M059J (cell line): ENCODE results near the gene FLACC1. TPM values are rescaled to one million over a fixed set of nuclear protein-coding genes. Genes with fewer than 3 reads are reported as not detected.
A peak's percentile ranks its signal among the peaks of the same experiment; 100 is the strongest.
"Not testable (repeated sequence)": the region's sequence is repeated elsewhere in the genome, so short reads cannot be mapped to it uniquely, and the experiment has no call there.

ENCODE experiments used
- DNase-seq: peaks from one replicate; pipeline ENCODE4 v3.0.0-alpha.2; 2012; ENCODE audit warnings: low read depth
- total RNA-seq: library from RNA; depleted of rRNA; stranded (reverse); fragments of >200 nt; shearing (Covaris generic); gene quantifications from 2 replicates; pipeline ENCODE4 v1.2.3, GENCODE V29; 2014; rRNA removed

FLACC1 gene
- 0.27 TPM in 1 of 2 replicates, not detected in the other for total RNA-seq

GRCh38 chr2:201357221-201357620 is at the start of gene FLACC1:
TSS of gene FLACC1 (minus strand) at chr2:201357345. CDS start at chr2:201351404, 5,941 bp downstream.
- DNase-seq: peak; percentile 93

- DNase-seq: peak; percentile 70
Observed at GRCh38 chr2:201406077-201406662, 49.0 kb upstream of the FLACC1 start.

GRCh38 chr2:201404699-201405280 is 47.6 kb upstream of the FLACC1 start:
- no peak for DNase-seq

- peak; percentile 89 for DNase-seq
Observed at GRCh38 chr2:201403880-201404279, 46.7 kb upstream of the FLACC1 start.

GRCh38 chr2:201402651-201403562 is 45.8 kb upstream of the FLACC1 start:
- peak; percentile 53 for DNase-seq

- DNase-seq: no peak
Observed at GRCh38 chr2:201401815-201402214, 44.7 kb upstream of the FLACC1 start.

- DNase-seq: no peak
Observed at GRCh38 chr2:201396595-201396994, 39.5 kb upstream of the FLACC1 start.

GRCh38 chr2:201383136-201383535 is 26.0 kb upstream of the FLACC1 start:
- no peak for DNase-seq

- DNase-seq: no peak
Observed at GRCh38 chr2:201378496-201379397, 21.6 kb upstream of the FLACC1 start.

GRCh38 chr2:201377218-201377617 is 20.1 kb upstream of the FLACC1 start:
- DNase-seq: no peak

GRCh38 chr2:201369775-201370174 is 12.6 kb upstream of the FLACC1 start:
- no peak for DNase-seq

- DNase-seq: not testable (repeated sequence)
Observed at GRCh38 chr2:201369318-201369717, 12.2 kb upstream of the FLACC1 start.

GRCh38 chr2:201366146-201366545 is 9.0 kb upstream of the FLACC1 start:
- DNase-seq: peak; percentile 38

GRCh38 chr2:201363857-201364560 is 6.9 kb upstream of the FLACC1 start:
- peak; percentile 79 for DNase-seq

GRCh38 chr2:201362396-201362795 is 5.3 kb upstream of the FLACC1 start:
- peak; percentile 74 for DNase-seq

- DNase-seq: no peak
Observed at GRCh38 chr2:201361078-201361733, 4.1 kb upstream of the FLACC1 start.

GRCh38 chr2:201360256-201360655 is 3.1 kb upstream of the FLACC1 start:
- no peak for DNase-seq

GRCh38 chr2:201358684-201359083 is 1.5 kb upstream of the FLACC1 start:
- DNase-seq: peak; percentile 95

GRCh38 chr2:201353116-201353515 is 4.0 kb downstream of the FLACC1 start:
- DNase-seq: no peak

- DNase-seq: no peak
Observed at GRCh38 chr2:201350879-201351278, 6.3 kb downstream of the FLACC1 start.
